HG03442 (cell line): ENCODE results near the gene DTNA.
"Not testable (repeated sequence)": the region's sequence is repeated elsewhere in the genome, so short reads cannot be mapped to it uniquely, and the experiment has no call there.

ENCODE experiments used
- ATAC-seq: cut with Tn5 transposase; IDR thresholded peaks from one replicate; pipeline ENCODE4 v1.9.1; 2021; ENCODE audit warnings: mild to moderate bottlenecking, moderate library complexity; ENCODE audit not compliant: unreplicated experiment

The DTNA gene

DNA sequence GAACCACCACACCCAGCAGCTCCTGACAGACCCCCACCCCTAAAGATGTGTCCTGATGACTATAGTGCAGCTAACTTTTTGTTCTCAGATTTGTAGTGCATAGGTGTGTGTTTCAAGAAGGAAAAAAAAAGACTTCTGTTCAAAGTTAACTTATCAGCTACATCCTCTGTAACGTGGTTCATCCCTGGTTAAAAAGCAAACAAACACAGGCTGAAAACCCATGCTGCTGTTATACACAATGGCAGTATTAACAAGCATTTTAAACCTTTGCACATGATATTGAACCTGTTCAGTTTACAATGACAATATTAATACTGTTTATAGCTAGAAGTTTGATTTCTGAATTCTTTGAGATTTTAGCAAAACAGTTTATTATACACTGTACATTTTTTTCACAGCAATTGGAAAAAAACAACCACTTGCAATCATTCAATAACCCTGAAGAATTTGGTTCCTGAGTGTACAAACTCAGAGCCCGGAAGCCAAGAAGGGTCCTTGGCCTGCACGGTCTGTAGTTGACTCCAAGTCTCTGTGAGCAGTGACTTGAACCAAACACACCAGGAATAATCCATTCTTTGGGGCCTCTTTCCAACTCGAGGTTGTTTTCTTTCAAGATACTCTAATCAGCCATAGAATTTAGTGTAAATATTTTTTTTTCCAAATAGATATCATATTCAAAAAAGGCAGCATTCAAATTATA lies 177.9 kb downstream of the DTNA start:
- ATAC-seq = no peak

DNA sequence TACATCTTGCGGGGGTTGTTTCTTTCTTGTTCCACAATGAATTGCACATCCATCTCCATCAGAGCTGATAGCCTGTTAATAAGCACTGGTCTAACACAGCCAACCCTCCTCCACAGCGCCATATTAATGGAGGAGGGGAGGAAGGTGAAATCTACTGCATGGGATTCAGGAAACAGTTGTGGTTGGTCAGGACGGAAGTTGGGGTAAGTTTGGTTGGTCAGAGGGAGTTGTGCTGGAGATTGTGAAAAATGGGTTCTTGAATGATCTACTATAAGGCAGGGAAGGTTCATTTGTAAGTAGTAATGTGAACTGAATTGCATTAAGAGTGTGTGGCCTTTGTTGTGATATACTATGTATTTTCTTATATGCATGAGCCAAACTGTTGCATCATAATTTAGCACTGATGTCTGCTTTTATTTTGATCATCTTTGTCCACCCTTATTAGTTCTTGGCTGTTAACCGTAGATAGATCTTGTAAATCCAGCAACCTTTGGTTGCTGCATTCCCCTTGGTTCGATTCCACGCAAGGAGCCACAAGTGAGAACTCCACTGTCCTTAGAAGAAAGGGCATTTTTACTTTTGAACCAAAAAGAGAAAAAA lies 180.5 kb downstream of the DTNA start:
- ATAC-seq = no peak

DNA sequence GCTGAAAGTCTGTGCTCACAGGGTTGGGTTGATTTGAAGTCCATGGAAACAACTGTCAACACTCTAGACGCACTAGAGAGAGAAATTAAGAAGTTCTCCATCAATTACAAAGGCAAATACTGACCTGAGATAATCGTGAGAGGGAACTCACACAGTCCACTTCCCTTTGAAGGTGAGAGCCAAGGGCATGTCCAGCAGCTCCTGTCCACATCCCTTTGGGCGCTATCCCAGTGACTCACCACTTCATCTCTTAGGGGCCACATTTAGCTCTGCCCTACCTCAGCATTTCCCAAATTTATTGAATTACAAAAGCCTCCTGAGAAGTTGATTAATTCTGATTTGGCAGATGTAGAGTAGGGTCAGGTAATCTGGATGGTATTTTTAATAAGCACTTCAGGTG lies 182.3 kb downstream of the DTNA start:
- ATAC-seq = no peak

DNA sequence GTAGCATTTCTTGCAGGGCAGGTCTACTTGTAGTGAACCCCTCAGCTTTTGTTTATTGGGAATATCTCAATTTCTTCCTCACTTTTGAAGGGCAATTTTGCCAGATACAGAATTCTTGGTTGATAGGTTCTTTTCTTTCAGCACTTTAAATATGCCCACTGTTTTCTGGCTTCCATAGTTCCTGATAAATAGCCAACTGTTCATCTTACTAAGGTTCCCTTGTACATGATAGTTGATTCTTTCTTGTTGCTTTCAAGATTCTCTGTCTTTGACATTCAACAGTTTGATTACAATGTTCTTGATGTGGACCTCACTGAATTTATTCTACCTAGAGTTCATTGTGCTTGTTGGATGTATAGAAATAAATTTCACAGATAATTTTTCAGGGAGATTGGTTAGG lies 183.1 kb downstream of the DTNA start:
- no peak for ATAC-seq

DNA sequence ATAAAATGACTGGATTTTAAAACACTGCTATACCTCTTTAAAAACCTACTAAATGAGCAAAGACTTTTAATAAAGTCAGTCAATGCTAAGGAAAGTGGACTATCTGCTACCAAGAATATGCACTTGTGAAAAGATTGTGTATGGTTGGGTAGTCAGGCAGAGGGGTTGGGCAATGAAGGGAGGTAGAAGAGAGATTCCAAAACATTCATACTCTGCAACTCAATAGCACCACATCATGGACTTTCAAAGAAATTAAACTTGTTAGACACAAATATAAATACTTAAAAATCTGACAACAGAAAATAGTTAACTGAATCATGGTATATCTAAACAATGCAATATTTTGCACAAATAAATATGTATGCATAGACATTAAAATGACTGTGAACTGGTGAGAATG lies 191.2 kb downstream of the DTNA start:
- ATAC-seq = no peak

DNA sequence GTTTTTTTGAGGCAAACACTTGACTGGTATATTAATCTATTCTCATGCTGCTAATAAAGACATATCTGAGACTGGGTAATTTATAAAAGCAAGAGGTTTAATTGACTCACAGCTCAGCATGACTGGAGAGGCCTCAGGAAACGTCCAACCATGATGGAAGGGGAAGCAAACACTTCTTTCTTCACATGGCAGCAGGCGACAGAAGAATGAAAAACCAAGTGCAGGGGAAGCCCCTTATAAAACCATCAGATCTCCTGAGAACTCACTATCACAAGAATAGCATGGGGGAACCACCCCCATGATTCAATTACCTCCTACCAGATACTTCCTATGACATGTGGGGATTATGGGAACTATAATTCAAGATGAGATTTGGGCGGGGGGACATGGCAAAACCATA lies 194.9 kb downstream of the DTNA start:
- ATAC-seq = no peak

DNA sequence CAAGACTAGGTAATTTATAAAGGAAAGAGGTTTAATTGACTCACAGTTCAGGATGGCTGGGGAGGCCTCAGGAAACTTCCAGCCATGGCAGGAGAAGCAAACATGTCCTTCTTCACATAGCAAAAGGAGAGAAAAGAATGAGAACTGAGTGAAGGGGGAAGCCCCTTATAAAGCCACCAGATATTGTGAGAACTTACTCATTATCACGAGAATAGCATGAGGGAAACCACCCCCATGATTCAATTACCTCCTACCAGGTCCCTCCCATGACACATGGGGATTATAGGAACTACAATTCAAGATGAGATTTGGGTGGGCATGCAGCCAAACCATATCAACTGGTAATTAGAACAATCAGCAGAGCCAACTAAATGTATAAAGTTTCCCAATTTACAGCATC lies 196.9 kb downstream of the DTNA start:
- not testable (repeated sequence) for ATAC-seq

DNA sequence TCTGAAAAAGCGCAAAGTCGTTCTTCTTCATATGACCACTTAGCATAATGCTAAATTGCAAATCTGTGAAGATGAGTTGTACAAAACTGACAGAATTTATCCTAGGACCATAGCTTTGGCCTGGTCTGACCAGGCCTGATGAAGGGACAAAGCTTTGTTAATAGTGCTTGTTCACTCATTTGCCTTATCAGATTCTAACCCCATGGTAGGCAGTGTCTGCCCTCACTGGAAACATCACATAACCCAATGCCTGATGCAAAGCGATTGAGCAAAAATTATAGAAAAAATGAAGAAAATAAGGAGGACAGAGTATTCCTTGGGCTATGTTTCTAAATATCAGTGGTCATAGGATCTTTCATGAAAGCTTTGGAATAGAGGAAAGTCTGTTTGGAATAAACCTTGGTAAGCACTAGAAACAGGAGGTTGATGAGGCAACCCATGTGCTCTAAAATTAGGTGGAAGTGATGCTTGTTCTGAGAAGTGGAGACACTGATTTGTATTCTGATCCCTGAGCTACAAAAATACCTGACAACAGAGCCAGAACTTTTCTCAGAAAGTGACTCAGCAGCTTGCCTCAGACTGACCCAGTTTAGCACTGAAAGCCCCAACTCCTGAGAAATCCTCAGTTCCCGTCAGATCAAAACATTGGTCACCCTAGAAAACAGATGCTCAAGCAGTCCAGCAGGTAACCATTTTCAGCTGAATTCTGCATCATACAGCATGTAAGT lies 199.7 kb downstream of the DTNA start:
- ATAC-seq = no peak

DNA sequence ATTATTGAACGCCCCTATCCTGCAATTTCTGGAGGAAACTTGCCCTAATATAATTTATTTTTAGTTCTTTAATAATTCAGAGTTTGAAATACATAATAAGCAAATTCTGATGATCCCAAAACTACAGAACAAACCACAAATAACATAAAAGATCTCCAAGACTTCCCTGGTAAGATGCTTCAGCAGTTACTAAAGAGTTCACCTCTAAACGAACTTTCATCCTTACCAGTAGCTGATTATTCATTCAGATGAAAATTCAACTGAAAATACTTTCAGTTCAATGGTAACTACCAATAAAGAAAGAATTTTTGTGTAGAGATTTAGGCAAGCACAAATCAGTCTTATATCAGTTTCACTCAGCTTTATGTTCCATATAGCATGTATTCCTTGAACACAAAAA lies 201.0 kb downstream of the DTNA start:
- ATAC-seq = no peak

DNA sequence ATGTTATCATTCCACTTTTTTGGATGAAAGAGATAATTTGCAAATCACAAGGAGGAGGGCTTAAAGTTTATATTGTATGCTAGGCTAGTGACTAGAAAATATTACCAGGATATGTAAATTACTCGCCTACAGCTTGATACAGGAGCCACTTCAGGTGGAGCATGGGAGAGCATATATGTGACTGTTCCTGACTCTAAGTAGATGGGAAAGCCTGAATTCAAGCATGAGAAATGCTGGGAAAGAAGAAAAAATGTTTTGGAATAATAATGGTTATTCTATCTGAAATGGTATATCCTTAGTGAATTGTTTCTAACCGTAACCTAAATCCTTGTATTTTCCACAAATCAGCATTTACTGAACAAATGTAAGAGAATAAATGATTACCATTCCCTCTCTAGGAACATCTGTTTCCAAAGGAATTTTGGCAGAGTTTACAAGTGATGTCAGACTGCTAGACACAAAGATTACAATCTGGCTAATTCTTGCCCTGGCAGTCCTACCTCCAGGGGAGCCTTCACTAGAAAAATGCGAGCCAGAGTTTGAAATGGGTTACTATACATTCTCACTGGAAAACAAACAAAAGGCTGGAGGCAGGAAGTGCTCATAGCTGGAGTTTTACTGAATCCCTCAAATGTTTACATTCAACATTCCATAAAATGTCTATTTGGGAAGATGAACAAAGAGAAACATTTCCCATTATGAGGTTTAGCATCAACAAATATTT lies 201.7 kb downstream of the DTNA start:
- ATAC-seq = no peak

DNA sequence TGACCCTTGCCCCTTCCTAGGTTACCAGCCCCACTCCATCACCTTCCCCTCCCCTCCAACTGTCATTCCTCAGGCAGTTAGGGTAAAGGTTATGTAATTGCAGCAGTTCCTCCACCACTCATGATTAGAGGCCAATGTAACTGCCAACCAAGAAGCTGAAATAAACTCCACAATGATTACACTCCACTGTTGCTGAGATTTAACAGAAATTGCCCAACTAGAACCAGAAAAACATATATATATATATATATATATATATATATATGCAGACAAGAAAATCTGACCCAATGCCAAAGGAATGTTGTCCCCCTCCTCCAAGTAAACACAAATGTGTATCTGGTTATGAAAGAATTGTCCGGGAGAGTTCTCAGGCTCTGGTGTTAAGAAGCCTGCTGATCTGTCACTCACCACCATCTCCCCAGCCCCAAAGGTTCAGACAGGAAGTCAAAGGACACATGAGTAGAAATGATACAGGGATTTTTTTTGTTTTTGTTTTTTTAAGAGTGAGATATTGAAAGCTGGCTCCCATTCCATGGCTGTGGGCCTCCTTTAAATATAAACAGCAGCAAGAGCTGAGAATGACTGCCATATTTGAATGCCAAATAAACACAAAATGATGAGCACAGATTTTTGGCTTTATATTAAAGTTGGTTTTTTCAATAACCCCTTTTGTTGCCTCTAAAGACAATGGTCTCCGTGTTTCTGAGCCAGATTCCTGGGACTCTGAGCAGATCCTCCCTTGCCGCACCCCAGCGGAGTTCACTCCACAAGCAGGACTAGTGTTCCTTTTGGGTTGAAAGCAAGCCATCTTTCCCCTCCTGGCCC lies 204.0 kb downstream of the DTNA start:
- no peak for ATAC-seq

DNA sequence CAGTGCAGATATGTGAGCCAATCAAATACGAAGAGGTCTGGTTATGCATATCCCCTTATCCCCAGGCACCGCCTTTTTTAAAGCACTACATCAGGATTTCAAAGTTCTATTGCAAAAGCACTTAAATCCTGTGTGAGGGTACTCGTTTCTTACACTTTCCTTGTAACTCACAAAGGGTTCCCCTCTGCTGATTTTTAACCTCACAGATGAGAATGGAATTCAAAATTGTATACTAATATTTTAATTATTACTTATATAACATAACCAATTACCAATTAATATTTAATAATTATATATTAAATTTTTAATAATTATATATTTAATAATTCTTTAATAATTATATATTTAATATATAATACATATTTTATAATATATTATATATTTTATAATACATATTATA lies 204.9 kb downstream of the DTNA start:
- no peak for ATAC-seq

DNA sequence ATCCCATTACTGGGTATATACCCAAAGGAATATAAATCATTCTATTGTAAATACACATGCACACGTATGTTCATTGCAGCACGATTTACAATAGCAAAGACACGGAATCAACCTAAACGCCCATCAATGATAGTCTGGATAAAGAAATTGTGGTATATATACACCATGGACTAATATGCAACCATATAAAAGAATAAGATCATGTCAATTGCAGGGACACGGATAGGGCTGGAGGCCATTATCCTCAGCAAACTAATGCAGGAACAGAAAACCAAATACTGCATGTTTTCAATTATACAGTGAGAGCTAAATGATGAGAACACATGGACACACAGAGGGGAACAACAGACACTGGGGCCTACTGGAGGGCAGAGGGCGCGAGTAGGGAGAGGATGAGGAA lies 206.4 kb downstream of the DTNA start:
- not testable (repeated sequence) for ATAC-seq

DNA sequence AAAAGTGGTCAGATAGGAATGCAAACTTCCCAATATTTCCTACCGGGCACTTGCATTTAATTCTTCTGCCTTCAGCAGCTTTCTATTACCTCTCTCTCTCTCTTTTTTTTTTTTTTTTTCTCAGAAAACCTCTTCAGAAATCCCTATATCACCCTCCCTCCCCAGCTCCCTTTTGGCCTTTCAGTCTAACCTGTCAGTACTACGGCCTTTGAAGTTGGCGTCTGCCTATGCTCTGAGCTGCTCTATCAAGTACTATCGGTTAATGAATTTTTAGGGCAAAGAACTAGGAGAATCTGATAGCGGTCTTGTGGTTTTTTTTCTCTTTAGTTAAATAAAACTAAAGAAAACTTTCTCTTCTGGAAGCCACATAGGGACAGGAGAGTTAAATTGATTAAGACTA lies 208.8 kb downstream of the DTNA start:
- ATAC-seq = no peak

DNA sequence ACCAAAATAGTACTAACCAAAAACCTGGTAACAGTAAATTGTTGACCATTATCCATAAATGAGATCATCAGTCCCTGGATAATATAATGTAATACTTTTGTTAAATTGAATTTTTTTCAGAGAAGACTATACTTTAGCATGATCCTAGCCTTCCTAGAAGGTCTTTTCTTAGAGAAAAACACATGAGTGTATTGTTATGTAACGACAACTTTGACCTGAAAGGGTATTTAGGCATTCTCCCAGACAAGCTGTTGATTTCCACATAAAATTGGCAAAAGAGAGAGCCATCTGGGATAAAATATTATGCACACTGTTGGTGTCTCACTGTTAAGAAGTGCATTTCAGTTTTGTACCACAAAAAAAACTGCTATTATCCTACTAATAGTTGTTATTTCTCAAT lies 211.1 kb downstream of the DTNA start:
- ATAC-seq = no peak

DNA sequence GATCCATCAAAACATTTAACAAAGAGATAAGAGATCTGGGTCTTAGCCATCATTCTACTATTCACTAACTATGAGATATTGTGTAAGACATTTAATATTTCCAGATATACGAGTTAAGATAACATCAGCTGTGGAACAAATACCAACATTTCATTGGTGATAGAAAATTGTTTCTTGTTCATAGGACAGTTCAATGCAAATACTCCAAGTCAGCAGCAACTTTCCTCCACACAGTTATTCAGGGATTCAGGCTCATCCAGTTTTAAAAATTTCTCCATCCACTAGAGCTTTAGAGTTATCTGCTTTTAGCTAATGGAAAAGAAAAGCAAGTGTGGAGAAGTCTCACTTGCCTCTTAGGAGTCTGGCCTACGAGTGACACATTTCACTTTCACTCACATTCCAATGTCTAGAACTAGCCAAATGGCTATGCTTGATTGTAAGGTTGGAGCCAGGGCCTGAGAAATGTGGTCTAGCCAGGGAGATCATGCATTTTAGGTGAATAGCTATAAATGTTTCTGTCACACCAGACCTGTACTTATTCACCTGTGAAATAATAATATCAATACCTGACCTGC lies 211.8 kb downstream of the DTNA start:
- ATAC-seq = no peak

DNA sequence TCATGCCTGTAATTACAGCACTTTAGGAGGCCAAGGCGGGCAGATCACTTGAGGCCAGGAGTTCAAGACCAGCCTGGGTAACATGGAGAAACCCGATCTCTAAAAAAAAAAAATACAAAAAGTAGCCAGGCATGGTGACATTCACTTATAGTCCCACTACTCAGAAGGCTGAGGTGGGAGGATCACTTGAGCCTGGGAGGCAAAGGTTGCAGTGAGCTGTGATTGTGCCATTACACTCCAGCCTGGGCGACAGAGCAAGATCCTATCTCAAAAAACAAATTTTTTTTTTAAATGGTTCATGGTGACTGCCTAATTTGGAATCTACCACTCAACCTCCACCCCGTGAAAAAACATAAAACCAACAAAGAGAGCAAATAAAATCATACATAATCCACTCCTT lies 212.5 kb downstream of the DTNA start:
- ATAC-seq = not testable (repeated sequence)

DNA sequence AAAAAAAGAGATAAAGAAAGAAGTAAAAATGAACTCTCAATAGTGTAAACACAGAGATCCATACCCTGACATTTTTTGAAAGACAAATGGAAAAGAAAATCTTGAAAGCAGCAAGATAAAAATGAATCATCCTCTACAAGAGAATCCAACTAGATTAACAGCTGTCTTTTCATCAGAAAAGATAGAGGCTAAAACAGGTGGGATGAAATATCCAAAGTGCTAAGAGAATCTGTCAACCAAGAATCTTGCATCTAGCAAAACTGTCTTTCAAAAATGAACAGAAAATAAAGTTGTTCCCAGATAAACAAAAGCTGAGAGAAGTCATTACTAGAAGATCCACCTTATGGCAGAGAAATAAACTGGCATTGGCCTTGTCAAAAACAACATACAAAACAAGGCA lies 213.8 kb downstream of the DTNA start:
- ATAC-seq = no peak

DNA sequence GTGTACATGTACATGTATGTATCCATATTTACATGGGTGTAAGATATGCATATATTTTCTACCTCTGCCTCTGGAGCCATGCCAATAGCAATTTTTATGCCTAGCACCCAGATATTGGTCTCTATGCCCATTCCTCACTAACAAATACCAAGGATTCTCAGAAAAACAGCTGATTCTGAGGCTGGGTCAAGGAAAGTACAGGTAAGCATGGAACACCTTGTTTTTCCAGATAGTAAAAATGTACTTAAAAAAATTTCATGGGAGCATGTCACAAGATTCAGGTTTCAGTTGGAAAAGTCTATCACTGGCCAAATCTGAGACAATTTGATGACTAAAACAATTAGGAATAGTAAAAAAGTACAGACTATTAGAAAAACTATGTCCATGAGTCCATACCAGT lies 216.6 kb downstream of the DTNA start:
- no peak for ATAC-seq

DNA sequence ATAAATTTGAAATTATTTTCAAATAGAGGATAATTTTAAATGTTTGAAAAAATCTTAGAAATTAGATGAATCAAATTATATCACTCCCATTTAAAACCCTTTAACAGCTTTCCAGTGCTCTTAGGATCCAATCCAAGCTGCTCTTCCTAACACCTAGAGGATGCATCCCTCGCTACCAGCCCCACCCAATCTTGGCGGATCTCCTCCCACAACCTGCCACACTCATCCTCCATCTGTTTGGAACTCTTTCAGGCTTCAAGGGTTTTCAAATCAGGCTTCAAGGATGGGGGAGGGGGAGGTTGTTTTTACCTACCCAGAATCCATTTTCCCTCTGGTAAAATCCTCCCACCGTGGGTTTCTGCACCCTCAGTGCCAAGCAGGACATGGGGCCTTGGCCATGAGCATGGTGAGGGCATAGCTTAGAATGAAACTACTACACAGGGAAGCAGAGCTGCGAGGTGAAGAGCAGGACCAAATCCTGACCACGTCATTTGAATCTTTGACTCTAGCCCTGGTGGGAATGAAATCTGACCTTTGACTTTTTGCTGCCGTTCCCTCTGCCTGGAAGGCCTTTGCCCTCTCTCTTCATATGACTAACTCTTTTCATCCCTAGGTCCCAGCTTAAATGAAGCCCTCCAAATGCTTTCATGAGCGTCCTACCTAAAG lies 218.1 kb downstream of the DTNA start:
- ATAC-seq = no peak
